NT2/D1 (cell line): ENCODE results near the gene NAA80.

Source experiments
- SUZ12 ChIP-seq: IDR thresholded peaks from 2 replicates; pipeline ENCODE4 v1.6.1; 2011; ENCODE audit not compliant: insufficient read length, insufficient read depth; ENCODE audit errors: extremely low read depth
- ZNF274 ChIP-seq: IDR thresholded peaks from 2 replicates; pipeline ENCODE4 v1.6.1; 2011; ENCODE audit warnings: mild to moderate bottlenecking, low read depth, low read length

DNA sequence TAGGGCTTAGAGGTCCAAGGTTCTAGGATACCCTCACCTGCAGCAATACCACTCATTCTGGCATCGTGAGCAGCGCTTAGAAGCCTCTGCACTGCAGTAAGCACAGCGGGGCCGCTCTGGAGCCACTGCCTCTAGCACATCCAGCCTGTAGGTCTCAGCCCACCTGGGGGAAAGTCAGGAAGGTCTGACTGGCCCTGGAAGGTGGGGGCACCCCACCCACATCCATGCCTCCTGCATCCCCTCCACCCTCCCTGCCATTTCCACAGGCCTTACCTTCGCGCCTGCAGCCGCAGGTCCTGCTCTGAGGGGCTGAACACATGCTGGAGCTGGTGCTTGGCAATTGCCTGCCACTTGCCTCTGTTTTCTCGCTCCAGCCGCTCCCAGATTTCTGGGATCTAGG lies 42.3 kb upstream of the NAA80 start:
- TF ChIP-seq ZNF274 (no peak), SUZ12 (no peak)
